ENCODE results near the gene TMEM132A. TPM values are rescaled to one million over a fixed set of nuclear protein-coding genes. Genes with fewer than 3 reads are reported as not detected.
A peak's percentile ranks its signal among the peaks of the same experiment; 100 is the strongest.

Gene TMEM132A
- total RNA-seq, 1 experiment from 2014 or later: 84.2 TPM

DNA sequence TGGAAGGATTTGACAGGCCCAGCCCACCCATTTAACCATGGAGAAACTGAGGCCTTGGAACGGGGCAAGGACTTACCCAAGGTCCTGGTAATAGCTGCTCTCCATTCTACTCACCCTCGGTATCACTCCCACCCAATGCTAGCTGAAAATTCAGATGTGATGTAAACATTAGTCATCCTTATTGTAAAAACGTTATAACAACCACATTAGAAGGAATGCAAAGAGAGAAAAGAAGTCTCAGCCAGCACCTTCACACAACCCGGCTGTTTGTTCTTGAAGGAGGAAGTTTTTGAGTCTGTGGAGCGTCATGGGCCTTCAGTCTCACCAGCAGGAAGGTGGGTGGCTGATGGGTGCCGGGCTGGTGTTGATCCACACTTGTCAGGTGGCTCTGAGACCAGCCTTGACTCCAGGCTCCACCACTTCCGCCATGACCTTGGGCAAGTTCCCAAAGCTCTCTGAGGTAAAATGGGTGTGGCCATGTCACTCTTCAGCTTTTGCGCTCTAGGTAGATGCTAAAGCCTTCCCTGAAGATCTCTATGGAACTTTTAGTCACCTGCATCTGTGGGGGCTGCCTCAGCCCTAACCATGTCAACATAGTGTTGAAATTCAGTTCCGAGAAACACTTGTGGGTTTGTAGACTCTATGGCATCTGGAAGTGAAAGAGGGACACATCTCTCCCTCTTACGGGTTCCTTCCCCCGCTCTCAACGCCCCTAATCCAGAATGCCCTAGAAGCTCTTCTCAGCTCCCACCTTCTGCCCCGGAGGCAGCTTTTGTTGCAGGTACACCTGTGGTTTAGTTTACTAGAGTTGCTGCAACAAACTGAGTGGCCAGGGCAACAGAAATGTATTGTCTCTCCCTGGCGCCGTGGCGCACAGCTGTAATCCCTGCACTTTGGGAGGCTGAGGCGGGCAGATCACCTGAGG, 62.0 kb downstream of the TMEM132A start:
- DNase-seq (peak; percentile 87), ATAC-seq (peak; percentile 94)
- Histone ChIP-seq H2AFZ (ENCODE audit: low read length) (peak overlapping the region; percentile 14; the same call in 1 of the 2 replicates), H3F3A (ENCODE audit: low read length, unreplicated experiment) (no peaks in the 10 kb centered on the region), H3K36me3 (ENCODE audit: low read depth, low read length) (no peaks in the 10 kb centered on the region), H3K27me3 (ENCODE audit: low read length) (peaks cover 17% of the 10 kb centered on the region; the same call in 1 of the 2 replicates), H3K4me2 (ENCODE audit: low read length) (peak overlapping the region; percentile 41), H3K4me1 (ENCODE audit: insufficient read depth, low read length) (peaks cover 16% of the 10 kb centered on the region), H3K9me2 (replicated peaks; ENCODE audit: low read length) (no peaks in the 10 kb centered on the region), H3K27ac (ENCODE audit: low read length) (peak overlapping the region; percentile 11), H3K4me3 (ENCODE audit: low read length) (no peak overlapping the region), H3K9me3 (ENCODE audit: low read length) (no peaks in the 10 kb centered on the region), H4K20me1 (ENCODE audit: low read length) (no peaks in the 10 kb centered on the region), H3K79me2 (ENCODE audit: low read length) (no peaks in the 10 kb centered on the region), H3K9ac (ENCODE audit: low read length) (no peak overlapping the region)
- CTCF ChIA-PET: interaction anchor here (0.7 kb wide), 1 partner anchor 12 kb away, joined by 3 read pairs; no protein-coding TSS in a partner anchor
- intact Hi-C loops (cut with micrococcal nuclease): loop anchor here (1.0 kb wide), 1 partner anchor 71 kb away; no protein-coding TSS in a partner anchor
- POLR2A ChIA-PET (ENCODE audit: unreplicated experiment): interaction anchor here (0.5 kb wide), 1 partner anchor 16 kb away, joined by 3 read pairs; no protein-coding TSS in a partner anchor
- BruUV-seq (replicated peaks): no TSS peak
- TF ChIP-seq EZH2 (IDR thresholded peaks at IDR 0.05; ENCODE audit: low read length, unreplicated experiment) (no peak), EZH2phosphoT487 (IDR thresholded peaks at IDR 0.05; ENCODE audit: borderline replicate concordance, low read length) (no peak)

Other genes with a start within 250 kb of the TMEM132A start
- not detected in 2 replicates for gene MS4A8, start 224.8 kb upstream of the TMEM132A start, total RNA-seq (2014; rRNA removed)
- not detected in 2 replicates for gene MS4A18, start 199.7 kb upstream of the TMEM132A start, total RNA-seq (2014; rRNA removed)
- not detected in 2 replicates for gene MS4A15, start 167.6 kb upstream of the TMEM132A start, total RNA-seq (2014; rRNA removed)
- not detected in 2 replicates for gene MS4A10, start 139.1 kb upstream of the TMEM132A start, total RNA-seq (2014; rRNA removed)
- 67.9 and 108 TPM in 2 replicates for gene CCDC86, start 82.3 kb upstream of the TMEM132A start, total RNA-seq (2014; rRNA removed)
- 0.06 TPM in 1 of 2 replicates, not detected in the other for gene PTGDR2, start 68.5 kb upstream of the TMEM132A start, total RNA-seq (2014; rRNA removed)
- gene ZP1, start 56.9 kb upstream of the TMEM132A start, total RNA-seq (2014; rRNA removed): not detected in 2 replicates
- gene PRPF19, start 17.9 kb upstream of the TMEM132A start, total RNA-seq (2014; rRNA removed): 165 and 177 TPM in 2 replicates
- gene TMEM109, start 10.3 kb upstream of the TMEM132A start, total RNA-seq (2014; rRNA removed): 165 and 202 TPM in 2 replicates
- gene SLC15A3, start 27.7 kb downstream of the TMEM132A start, total RNA-seq (2014; rRNA removed): not detected in 2 replicates
- not detected in 2 replicates for gene CD6, start 47.2 kb downstream of the TMEM132A start, total RNA-seq (2014; rRNA removed)
- 0.11 and 0.12 TPM in 2 replicates for gene CD5, start 178.0 kb downstream of the TMEM132A start, total RNA-seq (2014; rRNA removed)
- 28.9 and 34.9 TPM in 2 replicates for gene VPS37C, start 237.0 kb downstream of the TMEM132A start, total RNA-seq (2014; rRNA removed)

Data from PC-3 (cell line).